HEK293T (cell line): ENCODE data around the gene LYPLA2.

Source experiments
- ARNT ChIP-seq: fragments of 450-650 bp; IDR thresholded peaks from 2 replicates; pipeline ENCODE4 v1.6.1; 2017; ENCODE audit warnings: mild to moderate bottlenecking
- BHLHE40 ChIP-seq: fragments of 450-650 bp; IDR thresholded peaks from 2 replicates; pipeline ENCODE4 v1.6.1; 2016; ENCODE audit warnings: mild to moderate bottlenecking, moderate library complexity, borderline replicate concordance
- ELF4 ChIP-seq: fragments of 450-650 bp; IDR thresholded peaks from 2 replicates; pipeline ENCODE4 v1.6.1; 2017; ENCODE audit warnings: antibody characterized with exemption
- FOXA1 ChIP-seq: fragments of 450-650 bp; IDR thresholded peaks from 2 replicates; pipeline ENCODE4 v1.6.1; 2016; ENCODE audit warnings: mild to moderate bottlenecking
- FOXK2 ChIP-seq: fragments of 450-650 bp; IDR thresholded peaks from 2 replicates; pipeline ENCODE4 v1.6.1; 2016; ENCODE audit warnings: mild to moderate bottlenecking
- FOXM1 ChIP-seq: fragments of 450-650 bp; IDR thresholded peaks from 2 replicates; pipeline ENCODE4 v1.6.1; 2017; ENCODE audit warnings: mild to moderate bottlenecking, borderline replicate concordance
- HDGF ChIP-seq: fragments of 450-650 bp; IDR thresholded peaks from 2 replicates; pipeline ENCODE4 v1.6.1; 2017; ENCODE audit warnings: antibody characterized with exemption, borderline replicate concordance
- LEF1 ChIP-seq: fragments of 450-650 bp; IDR thresholded peaks from 2 replicates; pipeline ENCODE4 v1.6.1; 2017; ENCODE audit warnings: mild to moderate bottlenecking, borderline replicate concordance
- NFRKB ChIP-seq: fragments of 450-650 bp; IDR thresholded peaks from 2 replicates; pipeline ENCODE4 v1.6.1; 2016; ENCODE audit warnings: mild to moderate bottlenecking, moderate library complexity
- SP1 ChIP-seq: fragments of 450-650 bp; IDR thresholded peaks from 2 replicates; pipeline ENCODE4 v1.6.1; 2017
- SUZ12 ChIP-seq: fragments of 450-650 bp; IDR thresholded peaks from 2 replicates; pipeline ENCODE4 v1.6.1; 2016; ENCODE audit warnings: mild to moderate bottlenecking
- TARDBP ChIP-seq: fragments of 450-650 bp; IDR thresholded peaks from 2 replicates; pipeline ENCODE4 v1.6.1; 2016
- TF ChIP-seq, protein P1 (sequence below): fragments of 450-650 bp; IDR thresholded peaks from 2 replicates; pipeline ENCODE4 v1.6.1; 2016

- TF ChIP-seq LEF1 (no peak), SP1 (no peak), FOXM1 (no peak), BHLHE40 (no peak), ELF4 (peak; percentile 92), ARNT (no peak), NFRKB (no peak), SUZ12 (no peak), HDGF (no peak), TARDBP (no peak), FOXA1 (no peak), FOXK2 (no peak)
- TF ChIP-seq, protein P1, sequence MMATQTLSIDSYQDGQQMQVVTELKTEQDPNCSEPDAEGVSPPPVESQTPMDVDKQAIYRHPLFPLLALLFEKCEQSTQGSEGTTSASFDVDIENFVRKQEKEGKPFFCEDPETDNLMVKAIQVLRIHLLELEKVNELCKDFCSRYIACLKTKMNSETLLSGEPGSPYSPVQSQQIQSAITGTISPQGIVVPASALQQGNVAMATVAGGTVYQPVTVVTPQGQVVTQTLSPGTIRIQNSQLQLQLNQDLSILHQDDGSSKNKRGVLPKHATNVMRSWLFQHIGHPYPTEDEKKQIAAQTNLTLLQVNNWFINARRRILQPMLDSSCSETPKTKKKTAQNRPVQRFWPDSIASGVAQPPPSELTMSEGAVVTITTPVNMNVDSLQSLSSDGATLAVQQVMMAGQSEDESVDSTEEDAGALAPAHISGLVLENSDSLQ, result peak; percentile 88
Observed at GRCh38 chr1:23790696-23791515, at the start of gene LYPLA2.
